H1 (cell line): ENCODE data around the gene KRTAP10-2. TPM values are rescaled to one million over a fixed set of nuclear protein-coding genes. Genes with fewer than 3 reads are reported as not detected.
"Not testable (repeated sequence)": the region's sequence is repeated elsewhere in the genome, so short reads cannot be mapped to it uniquely, and the experiment has no call there.

Source experiments
- CTCF ChIA-PET: fragments of 300-600 bp; sonication (Branson Sonifier 250); formaldehyde crosslinking; loops from one replicate; lab custom pipeline; 2021; ENCODE audit not compliant: partially characterized antibody; lab: Charles Lee
- POLR2A ChIA-PET: fragments of 300-600 bp; sonication (Branson Sonifier 250); formaldehyde crosslinking; loops from one replicate; lab custom pipeline; 2021; ENCODE audit warnings: inconsistent platforms; ENCODE audit not compliant: partially characterized antibody; lab: Charles Lee
- DNase-seq, 2 experiments: peaks; one replicate each; pipeline versions ENCODE4 v3.0.0 to v3.0.0-alpha.2; 2010 to 2022; ENCODE audit warnings: low spot score in 2 of 2, low read depth in 1 of 2, mixed read lengths in 1 of 2
- FAIRE-seq: peaks from 2 replicates; lab custom pipeline; 2011; peaks lifted over from hg19 to GRCh38; lab: Jason Lieb, UNC
- H2AFZ ChIP-seq: 2 replicates; pipeline ENCODE4 v1.8.1; 2012; ENCODE audit warnings: low read length, inconsistent platforms
- H2AK5ac ChIP-seq: 2 replicates; pipeline ENCODE4 v1.6.1; 2013; ENCODE audit warnings: low read depth, low read length
- H2BK120ac ChIP-seq: replicated peaks from 2 replicates; pipeline ENCODE3; 2013; ENCODE audit warnings: low read depth, low read length, inconsistent platforms
- H2BK12ac ChIP-seq: 2 replicates; pipeline ENCODE4 v1.6.1; 2013; ENCODE audit warnings: low read depth, low read length
- H2BK15ac ChIP-seq: 2 replicates; pipeline ENCODE4 v1.6.1; 2013; ENCODE audit warnings: low read length
- H2BK20ac ChIP-seq: 2 replicates; pipeline ENCODE4 v1.6.1; 2013; ENCODE audit warnings: low read length
- H2BK5ac ChIP-seq: 2 replicates; pipeline ENCODE4 v1.6.1; 2013; ENCODE audit warnings: low read depth, low read length
- H3K14ac ChIP-seq: 2 replicates; pipeline ENCODE4 v1.6.1; 2013; ENCODE audit warnings: inconsistent platforms; ENCODE audit not compliant: insufficient read length
- H3K18ac ChIP-seq: 2 replicates; pipeline ENCODE4 v1.6.1; 2013; ENCODE audit warnings: low read length; ENCODE audit errors: extremely low read depth
- H3K23ac ChIP-seq: 2 replicates; pipeline ENCODE4 v1.6.1; 2013; ENCODE audit warnings: inconsistent platforms; ENCODE audit not compliant: insufficient read length
- H3K23me2 ChIP-seq: 2 replicates; pipeline ENCODE4 v1.6.1; 2013; ENCODE audit warnings: low read depth, low read length
- H3K27ac ChIP-seq: 2 replicates; pipeline ENCODE4 v1.6.1; 2011; ENCODE audit warnings: low read depth, low read length, inconsistent platforms
- H3K27me3 ChIP-seq, 4 experiments: replicated peaks in 1 of 4; 1 replicate in 1 of 4; 2 replicates in 3 of 4; pipeline versions ENCODE4 v1.6.1 to v1.8.1; 2011 to 2013; ENCODE audit warnings: low read length in 3 of 4, mild to moderate bottlenecking in 3 of 4, inconsistent platforms in 2 of 4, mixed read lengths in 2 of 4, moderate library complexity in 1 of 4; ENCODE audit not compliant: control insufficient read depth in 3 of 4, insufficient read depth in 3 of 4; ENCODE audit errors: extremely low read depth in 1 of 4
- H3K36me3 ChIP-seq, 4 experiments: 2 replicates each; pipeline versions ENCODE4 v1.6.1 to v1.8.1; 2011 to 2013; ENCODE audit warnings: mild to moderate bottlenecking in 4 of 4, low read length in 3 of 4, moderate library complexity in 2 of 4, control low read depth in 1 of 4, inconsistent platforms in 1 of 4; ENCODE audit not compliant: insufficient read depth in 4 of 4, control insufficient read depth in 2 of 4
- H3K4ac ChIP-seq: replicated peaks from 2 replicates; pipeline ENCODE3; 2013; ENCODE audit warnings: low read length, low read depth, mixed read lengths, inconsistent platforms; ENCODE audit not compliant: insufficient read length
- H3K4me1 ChIP-seq, 4 experiments: replicated peaks in 1 of 4; 1 replicate in 1 of 4; 2 replicates in 3 of 4; pipeline versions ENCODE4 v1.6.1 to v1.8.1; 2011 to 2013; ENCODE audit warnings: low read length in 3 of 4, inconsistent platforms in 2 of 4, mixed read lengths in 1 of 4; ENCODE audit not compliant: insufficient read depth in 4 of 4, control insufficient read depth in 3 of 4
- H3K4me2 ChIP-seq, 2 experiments: 2 replicates each; pipeline versions ENCODE4 v1.6.1 to v1.8.1; 2011 to 2013; ENCODE audit warnings: low read depth in 2 of 2, low read length in 2 of 2, control low read depth in 1 of 2, inconsistent platforms in 1 of 2, mild to moderate bottlenecking in 1 of 2; ENCODE audit not compliant: insufficient read depth in 1 of 2
- H3K4me3 ChIP-seq, 4 experiments: fragments of 200-600, 300-600 bp in 1 of 4; sonication (generic), shearing (Covaris generic), sonication (Bioruptor Twin) in 1 of 4; 2 replicates each; pipeline versions ENCODE4 v1.5.1 to v1.8.1; 2011 to 2016; ENCODE audit warnings: low read length in 4 of 4, low read depth in 3 of 4, control low read depth in 2 of 4, inconsistent platforms in 2 of 4, mild to moderate bottlenecking in 2 of 4, mixed read lengths in 1 of 4, moderate library complexity in 1 of 4; ENCODE audit not compliant: insufficient read depth in 2 of 4; ENCODE audit errors: extremely low read depth in 1 of 4
- H3K56ac ChIP-seq: replicated peaks from 2 replicates; pipeline ENCODE3; 2013; ENCODE audit warnings: low read depth, mild to moderate bottlenecking, mixed read lengths, low read length, inconsistent platforms; ENCODE audit not compliant: insufficient read length
- H3K79me1 ChIP-seq: 2 replicates; pipeline ENCODE4 v1.6.1; 2013; ENCODE audit warnings: low read depth, low read length, control low read depth
- H3K79me2 ChIP-seq, 2 experiments: 2 replicates each; pipeline versions ENCODE4 v1.6.1 to v1.8.1; 2012 to 2013; ENCODE audit warnings: low read length in 2 of 2, mild to moderate bottlenecking in 2 of 2, inconsistent platforms in 1 of 2; ENCODE audit not compliant: insufficient read depth in 2 of 2, control insufficient read depth in 1 of 2
- H3K9ac ChIP-seq, 4 experiments: replicated peaks in 1 of 4; 1 replicate in 1 of 4; 2 replicates in 3 of 4; pipeline versions ENCODE4 v1.6.1 to v1.8.1; 2011 to 2013; ENCODE audit warnings: low read depth in 3 of 4, low read length in 3 of 4, control low read depth in 2 of 4, mild to moderate bottlenecking in 2 of 4, moderate library complexity in 2 of 4, inconsistent platforms in 1 of 4; ENCODE audit errors: extremely low read depth in 1 of 4
- H3K9me3 ChIP-seq, 2 experiments: 2 replicates each; pipeline versions ENCODE4 v1.6.1 to v1.8.1; 2012 to 2013; ENCODE audit warnings: mild to moderate bottlenecking in 2 of 2, moderate library complexity in 2 of 2, control low read depth in 1 of 2, inconsistent platforms in 1 of 2, low read depth in 1 of 2, low read length in 1 of 2, mixed read lengths in 1 of 2; ENCODE audit not compliant: insufficient read depth in 2 of 2
- H4K20me1 ChIP-seq, 2 experiments: replicated peaks in 1 of 2; 2 replicates each; pipeline versions ENCODE3 to v1.8.1; 2011 to 2013; ENCODE audit warnings: inconsistent platforms in 2 of 2, low read length in 2 of 2, mild to moderate bottlenecking in 1 of 2; ENCODE audit not compliant: insufficient read depth in 2 of 2, control insufficient read depth in 1 of 2
- H4K5ac ChIP-seq: 2 replicates; pipeline ENCODE4 v1.6.1; 2013; ENCODE audit warnings: low read length, low read depth, mixed read lengths, inconsistent platforms; ENCODE audit not compliant: insufficient read length
- H4K8ac ChIP-seq: 2 replicates; pipeline ENCODE4 v1.8.0; 2013; ENCODE audit warnings: mild to moderate bottlenecking, moderate library complexity, low read length, inconsistent platforms; ENCODE audit not compliant: insufficient read depth; ENCODE audit errors: extremely low read depth
- H4K91ac ChIP-seq: replicated peaks from 2 replicates; pipeline ENCODE3; 2013; ENCODE audit warnings: low read length, mixed read lengths, inconsistent platforms; ENCODE audit not compliant: insufficient read length
- BACH1 ChIP-seq: IDR thresholded peaks from 2 replicates; pipeline ENCODE4 v1.6.1; 2012; ENCODE audit warnings: low read length, improper control_type of control experiment
- HDAC2 ChIP-seq, 2 experiments: fragments of 300-600 bp in 1 of 2; sonication (generic) in 1 of 2; IDR thresholded peaks; 2 replicates each; pipeline ENCODE4 v1.6.1; 2011 to 2012; ENCODE audit warnings: low read depth in 2 of 2, low read length in 2 of 2, mild to moderate bottlenecking in 2 of 2, moderate library complexity in 2 of 2, borderline replicate concordance in 1 of 2, inconsistent platforms in 1 of 2
- WGBS, 2 experiments: shearing (Covaris generic) in 1 of 2; methylation state at CpG; one replicate each; pipeline versions ENCODE4 v1.1.6 to v1.1.7; 2013 to 2015; ENCODE audit warnings: low lambda C conversion rate in 2 of 2, mixed read lengths in 2 of 2, inconsistent platforms in 1 of 2, low coverage in 1 of 2, missing lambda C conversion rate in 1 of 2; ENCODE audit not compliant: insufficient replicate concordance in 2 of 2, insufficient coverage in 1 of 2, insufficient read length in 1 of 2; ENCODE audit errors: extremely low coverage in 1 of 2, missing lambda C conversion rate in 1 of 2; 5-methylcytosine and 5-hydroxymethylcytosine counted together
- polyA plus RNA-seq, 7 experiments: library from polyadenylated mRNA; depleted of rRNA in 3 of 7; stranded (reverse) in 5 of 7; unstranded in 2 of 7; fragments of >200 nt in 5 of 7; fragments of 200-250 nt in 2 of 7; gene quantifications; 1 replicate in 5 of 7; 2 replicates in 1 of 7; 4 replicates in 1 of 7; pipeline versions ENCODE4 v1.2.1 to v1.2.3, GENCODE V29; 2011 to 2013; ENCODE audit warnings: missing spikeins in 2 of 7, mixed read lengths in 2 of 7
- total RNA-seq: library from RNA; stranded (reverse); fragmentation: NEBNext Ultra II Directional; extraction: Animal tissue kit (Norgen Biotek cat#: 25700); gene quantifications from 2 replicates; pipeline ENCODE4 v1.2.1, GENCODE V29; 2021

The KRTAP10-2 gene
- total and polyA plus RNA-seq, 2 of the 8 experiments (the other 6 are each of a cell fraction or from before 2014, with no cell fraction given): 0.11 TPM; not detected in 1

GRCh38 chr21:44503901-44504399 is 47.4 kb downstream of the KRTAP10-2 start (continued):
- TF ChIP-seq HDAC2 (IDR thresholded peaks at IDR 0.05; ENCODE audit: borderline replicate concordance in 1 of 2, low read depth in 2 of 2, low read length in 2 of 2) (no peak), BACH1 (no peak)

GRCh38 chr21:44503006-44503889 is 48.1 kb downstream of the KRTAP10-2 start:
- not testable (repeated sequence) for H3K27ac ChIP-seq, H4K5ac ChIP-seq, H3K14ac ChIP-seq, H3K79me1 ChIP-seq, DNase-seq, H3K79me2 ChIP-seq, H2BK15ac ChIP-seq, H3K4me3 ChIP-seq, H3K4me2 ChIP-seq, H2AFZ ChIP-seq, H2AK5ac ChIP-seq, H3K56ac ChIP-seq, FAIRE-seq, H3K4ac ChIP-seq, H4K91ac ChIP-seq, H2BK12ac ChIP-seq, H3K23me2 ChIP-seq, H3K27me3 ChIP-seq, H4K8ac ChIP-seq, H3K23ac ChIP-seq, H3K9me3 ChIP-seq, H2BK20ac ChIP-seq, H3K4me1 ChIP-seq, H2BK120ac ChIP-seq, H2BK5ac ChIP-seq, H3K18ac ChIP-seq, H4K20me1 ChIP-seq, H3K36me3 ChIP-seq, H3K9ac ChIP-seq
- ChIA-PET POLR2A (interaction anchor here (0.8 to 1.3 kb wide), 3 partner anchors 13 to 314 kb away, joined by 3 read pairs; partner anchors contain the start of gene SUMO3), CTCF (interaction anchor here (0.6 to 2.0 kb wide), 5 partner anchors 19 to 729 kb away, joined by 3 to 7 read pairs (median 4); no protein-coding TSS in a partner anchor)
- WGBS, 2 experiments: 90% methylated on average over 24 of the region's 44 CpGs; no CpG with 5 or more reads in 1 of the 2 experiments
